22Rv1 (cell line): Measurements from ENCODE around the gene TMEM42.

Experiments
- H3K27ac ChIP-seq: fragments of 450-650 bp; 2 replicates; pipeline ENCODE4 v1.5.1; 2017
- ZFX ChIP-seq: fragments of 450-650 bp; IDR thresholded peaks from 2 replicates; pipeline ENCODE4 v1.6.1; 2017; ENCODE audit warnings: antibody characterized with exemption, borderline replicate concordance
- TF ChIP-seq, protein P1 (sequence below): fragments of 450-650 bp; IDR thresholded peaks from 2 replicates; pipeline ENCODE4 v1.5.1; 2017; ENCODE audit warnings: mild to moderate bottlenecking

TMEM42 gene

DNA sequence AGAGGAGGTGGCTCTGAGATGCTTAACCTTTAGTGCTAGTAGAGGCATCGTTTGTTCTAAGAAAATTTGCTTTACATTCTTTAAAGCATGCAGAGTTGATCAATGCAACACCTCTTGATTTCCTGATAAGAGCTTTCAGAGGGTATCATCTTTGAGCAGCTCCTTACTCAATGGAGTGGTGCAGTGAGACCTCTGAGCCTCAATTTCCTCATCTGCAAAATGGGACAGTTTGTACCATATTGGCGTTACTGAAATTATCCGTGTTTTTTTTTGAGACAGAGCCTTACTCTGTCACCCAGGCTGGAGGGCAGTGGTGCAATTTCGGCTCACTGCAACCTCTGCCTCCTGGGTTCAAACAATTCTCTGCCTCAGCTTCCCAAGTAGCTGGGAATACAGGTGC, 1.6 kb upstream of the TMEM42 start:
- H3K27ac ChIP-seq: no peak overlapping the region
- no peak for TF ChIP-seq ZFX
- TF ChIP-seq, protein P1, sequence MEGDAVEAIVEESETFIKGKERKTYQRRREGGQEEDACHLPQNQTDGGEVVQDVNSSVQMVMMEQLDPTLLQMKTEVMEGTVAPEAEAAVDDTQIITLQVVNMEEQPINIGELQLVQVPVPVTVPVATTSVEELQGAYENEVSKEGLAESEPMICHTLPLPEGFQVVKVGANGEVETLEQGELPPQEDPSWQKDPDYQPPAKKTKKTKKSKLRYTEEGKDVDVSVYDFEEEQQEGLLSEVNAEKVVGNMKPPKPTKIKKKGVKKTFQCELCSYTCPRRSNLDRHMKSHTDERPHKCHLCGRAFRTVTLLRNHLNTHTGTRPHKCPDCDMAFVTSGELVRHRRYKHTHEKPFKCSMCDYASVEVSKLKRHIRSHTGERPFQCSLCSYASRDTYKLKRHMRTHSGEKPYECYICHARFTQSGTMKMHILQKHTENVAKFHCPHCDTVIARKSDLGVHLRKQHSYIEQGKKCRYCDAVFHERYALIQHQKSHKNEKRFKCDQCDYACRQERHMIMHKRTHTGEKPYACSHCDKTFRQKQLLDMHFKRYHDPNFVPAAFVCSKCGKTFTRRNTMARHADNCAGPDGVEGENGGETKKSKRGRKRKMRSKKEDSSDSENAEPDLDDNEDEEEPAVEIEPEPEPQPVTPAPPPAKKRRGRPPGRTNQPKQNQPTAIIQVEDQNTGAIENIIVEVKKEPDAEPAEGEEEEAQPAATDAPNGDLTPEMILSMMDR: no peak

DNA sequence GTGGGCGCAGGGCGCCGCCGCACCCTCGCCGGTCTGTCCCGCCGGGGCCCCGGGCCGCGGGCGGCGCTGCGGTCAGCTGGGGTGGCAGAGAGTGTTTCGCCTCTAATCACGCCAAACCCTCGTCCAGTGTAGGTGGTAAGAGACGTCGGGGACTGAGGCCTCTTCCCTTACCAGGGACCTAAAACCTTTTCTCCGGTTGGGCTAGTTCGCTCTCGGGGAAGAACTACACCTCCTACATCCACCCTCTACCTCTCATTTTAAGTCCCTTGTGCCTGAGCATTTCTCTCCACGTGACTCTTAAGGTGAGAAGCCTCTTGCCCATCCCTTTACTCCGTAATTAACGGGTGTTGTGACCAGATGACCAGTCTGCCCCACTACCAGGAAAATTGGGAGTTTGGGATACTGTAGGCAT, 520 bp downstream of the TMEM42 start:
- H3K27ac ChIP-seq: no peak overlapping the region
- TF ChIP-seq, protein P1: no peak

DNA sequence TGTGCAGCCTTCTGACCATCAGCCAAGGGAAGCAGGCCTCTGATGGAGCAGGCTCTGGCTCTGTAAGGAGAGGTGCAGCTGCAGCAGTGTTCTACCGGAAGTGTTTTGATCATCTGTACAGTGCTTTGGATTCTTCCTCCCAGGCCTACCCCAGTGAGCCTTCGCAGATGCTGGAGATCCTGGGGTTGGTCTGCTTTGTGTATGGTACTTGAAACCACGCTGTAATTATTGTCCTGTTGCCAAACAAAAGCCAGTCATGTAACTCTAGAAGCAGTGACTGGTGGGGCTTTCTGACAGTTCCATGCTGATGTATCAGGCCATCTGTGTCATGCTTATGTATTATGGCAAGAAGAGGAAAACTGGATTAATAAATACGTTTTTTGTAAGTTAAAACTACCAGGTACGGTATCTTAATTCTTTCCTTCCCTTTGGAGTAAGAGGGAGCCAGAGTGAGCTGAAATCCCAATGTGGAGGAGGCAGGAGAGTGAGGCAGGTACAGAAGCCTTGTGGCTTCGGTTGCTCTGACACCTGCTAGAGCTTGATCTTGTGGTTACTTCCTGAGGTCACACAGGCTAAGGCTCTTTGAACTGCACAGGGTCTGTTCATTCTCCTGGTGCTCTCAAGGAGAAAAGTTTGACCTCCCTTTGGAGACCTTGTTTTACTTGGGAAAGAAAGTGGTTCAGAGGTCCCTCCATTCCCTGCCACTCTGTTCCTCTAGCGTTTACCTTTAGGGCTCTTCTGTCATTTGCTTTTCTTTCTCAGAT, 3.7 kb downstream of the TMEM42 start:
- H3K27ac ChIP-seq: no peak overlapping the region
- no peak for TF ChIP-seq ZFX
- TF ChIP-seq, protein P1: no peak

DNA sequence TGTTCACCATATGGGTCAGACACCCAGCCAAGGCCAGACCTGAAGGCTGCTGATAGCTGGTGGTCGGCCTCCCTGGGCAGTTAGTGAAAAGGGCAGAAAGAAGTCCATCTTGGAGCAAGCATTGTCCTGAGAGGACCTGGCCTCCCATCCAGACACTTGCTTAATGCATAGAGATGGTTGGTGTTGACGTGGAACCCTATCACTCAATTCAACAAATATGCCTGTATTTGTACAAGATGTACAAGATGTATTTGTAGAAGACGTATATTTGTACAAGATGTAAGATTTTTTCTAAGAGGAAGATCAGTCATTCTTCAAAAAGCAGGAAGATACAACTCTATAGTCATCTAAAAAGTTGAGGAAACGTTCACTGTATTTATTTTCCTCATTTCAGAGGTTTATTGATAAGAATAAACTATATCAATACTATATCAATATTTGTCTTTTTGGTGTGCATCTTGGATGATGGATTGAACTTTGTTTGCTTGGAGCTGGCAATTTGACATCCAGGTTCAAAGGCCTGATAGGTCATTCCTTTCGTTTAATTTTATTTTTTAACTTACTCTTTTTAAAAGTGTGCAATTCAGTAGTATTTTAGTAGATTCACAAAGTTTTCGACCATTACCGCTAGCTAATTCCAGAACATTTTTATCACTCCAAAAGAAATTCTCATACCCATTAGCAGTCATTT, 5.9 kb downstream of the TMEM42 start:
- no peak for TF ChIP-seq ZFX
- TF ChIP-seq, protein P1: no peak
- H3K27ac ChIP-seq: peak overlapping the region; percentile 59

DNA sequence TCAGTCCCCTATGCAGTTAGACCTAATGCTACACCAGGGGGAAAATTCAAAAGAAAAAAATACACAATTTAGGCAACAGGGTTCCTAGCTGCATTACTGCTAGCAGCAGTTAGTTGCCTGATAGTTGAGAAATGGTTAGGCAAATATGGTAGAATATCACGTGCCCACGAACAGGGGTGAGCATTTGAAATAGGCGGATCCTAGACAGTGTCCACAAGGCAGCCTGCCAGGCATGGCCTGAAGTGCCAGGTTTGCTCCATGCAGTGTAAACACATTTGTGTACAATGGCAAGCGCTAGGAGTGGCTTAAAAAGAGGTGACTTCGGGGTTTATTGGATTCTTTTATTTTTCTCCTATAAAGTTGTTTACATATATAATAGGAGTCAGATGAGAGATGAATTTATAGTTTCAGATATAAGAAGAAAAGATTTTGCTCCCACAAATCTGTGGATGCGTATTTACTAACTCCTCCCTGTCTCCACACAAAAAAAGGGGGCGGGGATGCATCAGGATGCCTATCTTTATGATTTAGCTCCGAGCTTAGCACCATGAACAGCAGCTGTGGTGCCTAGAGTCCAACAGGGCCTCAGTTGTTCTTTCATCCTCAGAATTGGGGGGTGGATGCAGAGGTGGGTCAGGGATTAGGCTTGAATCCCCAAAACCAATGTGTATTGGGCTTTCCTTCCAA, 8.8 kb downstream of the TMEM42 start:
- TF ChIP-seq, protein P1: no peak
- no peak for TF ChIP-seq ZFX
- peak overlapping the region; percentile 59 for H3K27ac ChIP-seq

DNA sequence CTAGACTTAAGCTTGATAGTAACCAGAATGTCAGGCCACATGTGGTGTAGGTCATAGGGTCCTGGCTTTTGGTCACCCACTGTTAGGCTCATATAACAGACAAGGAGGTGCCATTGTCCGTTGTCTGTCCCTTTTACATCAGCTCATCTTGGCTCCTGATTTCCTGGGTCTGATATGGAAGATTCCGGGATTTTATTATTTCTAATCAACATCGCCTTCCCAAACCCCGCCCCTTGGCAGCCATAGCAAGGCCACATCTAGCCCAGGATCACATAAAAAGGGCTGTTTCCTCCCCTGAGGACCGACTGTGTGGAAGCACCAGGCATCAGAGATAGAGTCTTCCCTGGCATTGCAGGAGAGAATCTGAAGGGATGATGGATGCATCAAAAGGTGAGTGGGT, 12.6 kb downstream of the TMEM42 start, which contains the start of gene TGM4:
Gene TGM4, plus strand, starts transcription at position 301 of the 400 bp plus-strand sequence. Its CDS starts 71 bp downstream, at position 372.
- TF ChIP-seq, protein P1: no peak
- TF ChIP-seq ZFX: no peak
- no peak within 1 kb of the TSS for H3K27ac ChIP-seq

DNA sequence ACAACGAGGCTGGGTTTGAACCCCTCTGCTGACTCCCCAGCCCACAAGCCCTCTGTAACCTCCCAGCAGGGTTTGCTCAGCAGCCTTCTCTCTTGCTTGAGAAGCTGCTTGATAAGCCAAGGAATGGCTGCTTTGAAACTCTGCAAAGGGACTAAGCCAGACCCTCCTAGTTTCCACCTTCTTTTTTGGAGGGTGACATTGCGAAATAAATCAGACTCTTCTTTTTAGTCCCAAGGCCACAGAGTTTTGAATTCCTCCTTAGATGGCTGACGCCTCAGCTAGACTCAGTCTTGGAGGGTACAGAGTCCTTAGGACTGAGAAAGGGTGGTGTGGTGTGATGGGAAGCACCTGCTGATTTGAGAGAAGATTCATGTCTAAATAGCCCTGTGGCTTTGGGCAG, 13.9 kb downstream of the TMEM42 start:
- TF ChIP-seq ZFX: no peak
- TF ChIP-seq, protein P1: no peak

More for the DNA sequence above, 13.9 kb downstream of the TMEM42 start:
- H3K27ac ChIP-seq: no peak overlapping the region
